Measurements from ENCODE around the gene TGFB2. TPM values are rescaled to one million over a fixed set of nuclear protein-coding genes. Genes with fewer than 3 reads are reported as not detected.

TGFB2 gene
- total and polyA plus RNA-seq, 8 donors: 0.35 to 13.6 (median 2.3) TPM; not detected in 1

GRCh38 chr1:218367118-218367517 lies 22.0 kb downstream of the TGFB2 start:
- Histone ChIP-seq H3K27me3 (no peaks in the 10 kb centered on the region), H3K36me3 (no peaks in the 10 kb centered on the region), H3K4me3 (no peak overlapping the region), H3K9me3 (no peaks in the 10 kb centered on the region), H3K27ac (peak overlapping the region in 2 of 5 donors; percentile 3 to 29), H3K4me1 (peaks cover 25 to 69% (median 43%) of the 10 kb centered on the region in 4 donors)
- 16 to 50% (median 25%) methylated on average over 4 of the region's 4 CpGs for WGBS, 5 donors
- no peak for DNase-seq
- intact Hi-C loops (cut with DNase I; ENCODE audit: low total_unique reads): no loop called here
- TF ChIP-seq CTCF (IDR thresholded peaks at IDR 0.05) (no peak), POLR2AphosphoS5 (IDR thresholded peaks at IDR 0.05) (peak in 1 of 3 donors; percentile 29)

- peaks cover 25 to 71% (median 45%) of the 10 kb centered on the region in 4 donors for H3K4me1 ChIP-seq
- no peaks in the 10 kb centered on the region for H3K27me3 ChIP-seq
- no peak overlapping the region for H3K4me3 ChIP-seq
- H3K9me3 ChIP-seq: no peaks in the 10 kb centered on the region
- no peaks in the 10 kb centered on the region for H3K36me3 ChIP-seq
- no peak overlapping the region for H3K27ac ChIP-seq
- 92 to 96% (median 94%) methylated on average over 7 of the region's 7 CpGs for WGBS, 5 donors
- intact Hi-C loops (cut with DNase I; ENCODE audit: low total_unique reads): no loop called here
- no peak for TF ChIP-seq CTCF (IDR thresholded peaks at IDR 0.05)
- no peak for TF ChIP-seq POLR2A (IDR thresholded peaks at IDR 0.05)
- no peak for TF ChIP-seq EP300 (IDR thresholded peaks at IDR 0.05)
- no peak for DNase-seq
Observed at GRCh38 chr1:218368686-218369085, 23.6 kb downstream of the TGFB2 start.

GRCh38 chr1:218369688-218370511 lies 24.8 kb downstream of the TGFB2 start:
- TF ChIP-seq EP300 (IDR thresholded peaks at IDR 0.05): no peak
- no peak for TF ChIP-seq POLR2A (IDR thresholded peaks at IDR 0.05)
- no peak for TF ChIP-seq POLR2AphosphoS5 (IDR thresholded peaks at IDR 0.05)
- no peak for TF ChIP-seq CTCF (IDR thresholded peaks at IDR 0.05)
- peaks cover 19 to 70% (median 44%) of the 10 kb centered on the region in 4 donors for H3K4me1 ChIP-seq
- H3K9me3 ChIP-seq: no peaks in the 10 kb centered on the region
- H3K36me3 ChIP-seq: no peaks in the 10 kb centered on the region
- no peaks in the 10 kb centered on the region for H3K27me3 ChIP-seq
- H3K4me3 ChIP-seq: no peak overlapping the region
- DNase-seq: no peak
- intact Hi-C loops (cut with DNase I; ENCODE audit: low total_unique reads): no loop called here
- WGBS, 5 donors: 52 to 70% (median 57%) methylated on average over 2 of the region's 2 CpGs
- H3K27ac ChIP-seq: peak overlapping the region in 2 of 5 donors; percentile 40 to 53

GRCh38 chr1:218371927-218372672 lies 27.0 kb downstream of the TGFB2 start:
- Histone ChIP-seq H3K9me3 (no peaks in the 10 kb centered on the region), H3K27me3 (no peaks in the 10 kb centered on the region), H3K4me3 (no peak overlapping the region), H3K27ac (peak overlapping the region in 1 of 5 donors; percentile 22), H3K4me1 (peaks cover 9 to 53% (median 40%) of the 10 kb centered on the region in 4 donors), H3K36me3 (no peaks in the 10 kb centered on the region)
- peak in 1 of 2 donors; percentile 85 for DNase-seq
- 43 to 65% (median 55%) methylated on average over 8 of the region's 8 CpGs for WGBS, 5 donors
- intact Hi-C loops (cut with DNase I; ENCODE audit: low total_unique reads): no loop called here
- TF ChIP-seq POLR2AphosphoS5 (IDR thresholded peaks at IDR 0.05) (peak in 1 of 3 donors; percentile 26), POLR2A (IDR thresholded peaks at IDR 0.05) (no peak)

Data from stomach (tissue), 9 donors.